ENCODE data around the gene SECTM1. TPM values are rescaled to one million over a fixed set of nuclear protein-coding genes. Genes with fewer than 3 reads are reported as not detected.
A peak's percentile ranks its signal among the peaks of the same experiment; 100 is the strongest.

SECTM1 gene
- total RNA-seq, 1 donor, result 34.2 TPM

GRCh38 chr17:82355770-82356427 is 22.3 kb upstream of the SECTM1 start:
- DNase-seq (ENCODE audit: low read depth), result peak; percentile 52

GRCh38 chr17:82354804-82355308 is 21.3 kb upstream of the SECTM1 start:
- DNase-seq (ENCODE audit: low read depth), result no peak
- TF ChIP-seq CTCF (IDR thresholded peaks at IDR 0.05; ENCODE audit: insufficient read depth, low read length), result no peak
- no peak overlapping the region for H3K4me3 ChIP-seq (ENCODE audit: low read depth, low read length)

More at GRCh38 chr17:82355770-82356427, 22.3 kb upstream of the SECTM1 start:
- H3K4me3 ChIP-seq (ENCODE audit: low read depth, low read length), result no peak overlapping the region
- no peak for TF ChIP-seq CTCF (IDR thresholded peaks at IDR 0.05; ENCODE audit: insufficient read depth, low read length)

- no peak overlapping the region for H3K4me3 ChIP-seq (ENCODE audit: low read depth, low read length)
- no peak for TF ChIP-seq CTCF (IDR thresholded peaks at IDR 0.05; ENCODE audit: insufficient read depth, low read length)
- DNase-seq (ENCODE audit: low read depth), result no peak
Observed at GRCh38 chr17:82353484-82353883, 19.9 kb upstream of the SECTM1 start.

- TF ChIP-seq CTCF (IDR thresholded peaks at IDR 0.05; ENCODE audit: insufficient read depth, low read length), result peak; percentile 92
- no peak overlapping the region for H3K4me3 ChIP-seq (ENCODE audit: low read depth, low read length)
- peak; percentile 91 for DNase-seq (ENCODE audit: low read depth)
Observed at GRCh38 chr17:82351713-82352488, 18.3 kb upstream of the SECTM1 start.

GRCh38 chr17:82351254-82351712 is 17.7 kb upstream of the SECTM1 start:
- no peak for DNase-seq (ENCODE audit: low read depth)
- no peak for TF ChIP-seq CTCF (IDR thresholded peaks at IDR 0.05; ENCODE audit: insufficient read depth, low read length)
- no peak overlapping the region for H3K4me3 ChIP-seq (ENCODE audit: low read depth, low read length)

- no peak overlapping the region for H3K4me3 ChIP-seq (ENCODE audit: low read depth, low read length)
- no peak for DNase-seq (ENCODE audit: low read depth)
- TF ChIP-seq CTCF (IDR thresholded peaks at IDR 0.05; ENCODE audit: insufficient read depth, low read length), result no peak
Observed at GRCh38 chr17:82350182-82351030, 16.8 kb upstream of the SECTM1 start.

Measured in fibroblast of the aortic adventitia (primary cell).